Breast epithelium (tissue), 4 donors: ENCODE data around the gene CDH4. TPM values are rescaled to one million over a fixed set of nuclear protein-coding genes. Genes with fewer than 3 reads are reported as not detected.

Source experiments
- DNase-seq, 2 donors: peaks; one replicate each; pipeline ENCODE4 v3.0.0-alpha.2; 2019; ENCODE audit warnings: low spot score in 2 of 2
- H3K27ac ChIP-seq, 2 donors: fragments of 200-600 bp; sonication (generic) in 1 of 2; one replicate each; pipeline ENCODE4 v1.5.1; 2016 to 2019; ENCODE audit warnings: mild to moderate bottlenecking in 1 of 2
- H3K27me3 ChIP-seq, 2 donors: fragments of 200-600 bp; sonication (generic) in 1 of 2; one replicate each; pipeline versions ENCODE4 v1.5.1 to v1.6.0; 2017 to 2019; ENCODE audit warnings: control low read depth in 1 of 2, mild to moderate bottlenecking in 1 of 2
- H3K36me3 ChIP-seq: fragments of 200-600 bp; one replicate; pipeline ENCODE4 v1.5.1; 2019
- H3K4me1 ChIP-seq, 2 donors: fragments of 200-600 bp; sonication (generic); one replicate each; pipeline ENCODE4 v1.5.1; 2016 to 2019; ENCODE audit warnings: control low read depth in 1 of 2
- H3K4me3 ChIP-seq, 3 donors: fragments of 200-600 bp; sonication (generic); 1 replicate in 2 of 3; 2 replicates in 1 of 3; pipeline ENCODE4 v1.5.1; 2016 to 2019; ENCODE audit warnings: mild to moderate bottlenecking in 3 of 3, moderate library complexity in 2 of 3
- H3K9me3 ChIP-seq, 2 donors: fragments of 200-600 bp; sonication (generic) in 1 of 2; one replicate each; pipeline ENCODE4 v1.5.1; 2016 to 2019; ENCODE audit warnings: control low read depth in 1 of 2
- POLR2A ChIP-seq: fragments of 450-650 bp; IDR thresholded peaks from one replicate; pipeline ENCODE4 v1.6.1; 2016; ENCODE audit warnings: antibody characterized with exemption, mild to moderate bottlenecking, moderate library complexity
- POLR2AphosphoS5 ChIP-seq, 3 donors: sonication (generic); formaldehyde crosslinking; IDR thresholded peaks; one replicate each; pipeline ENCODE4 v1.6.1; 2017; ENCODE audit warnings: antibody characterized with exemption in 3 of 3
- intact Hi-C: fragments of 100-400 bp; cut with DNase I; formaldehyde crosslinking; loops from one replicate; pipeline ENCODE4 v1.15.1; 2023; ENCODE audit warnings: low total_unique reads
- total RNA-seq, 3 donors: library from RNA; depleted of rRNA; stranded (reverse); fragments of >200 nt; gene quantifications; one replicate each; pipeline ENCODE4 v1.1.0, GENCODE V29; 2016
- TF ChIP-seq, protein P1 (sequence below), 3 donors: fragments of 450-650 bp; IDR thresholded peaks; one replicate each; pipeline ENCODE4 v1.5.1; 2016 to 2017; ENCODE audit warnings: antibody characterized with exemption in 3 of 3, mild to moderate bottlenecking in 3 of 3, moderate library complexity in 3 of 3

The CDH4 gene
- total RNA-seq, 3 donors from 2014 or later, result under 0.01 TPM; not detected in 2

DNA sequence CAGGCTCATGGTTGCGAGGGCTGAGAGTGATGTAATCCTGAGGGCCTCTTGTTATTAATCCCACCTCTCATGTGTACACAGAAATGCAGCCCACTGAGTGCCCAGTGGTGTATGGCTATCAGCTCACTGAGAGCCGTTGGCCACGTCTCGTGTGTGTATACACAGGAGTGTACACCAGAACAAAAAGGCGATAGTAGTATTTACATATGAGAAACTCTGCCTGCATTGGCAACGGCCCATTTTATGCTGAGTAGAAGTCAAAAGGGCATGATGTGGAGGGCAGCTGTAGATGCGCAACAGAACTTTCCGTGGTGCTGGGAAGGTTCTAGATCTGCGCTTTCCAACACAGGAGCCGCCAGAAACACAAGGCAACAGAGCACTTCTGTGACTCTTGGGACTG lies 28.9 kb upstream of the CDH4 start:
- H3K36me3 ChIP-seq, result no peaks in the 10 kb centered on the region
- no peak overlapping the region for H3K4me3 ChIP-seq
- DNase-seq, result no peak
- H3K9me3 ChIP-seq, result no peaks in the 10 kb centered on the region
- TF ChIP-seq POLR2A, result no peak
- TF ChIP-seq, protein P1, sequence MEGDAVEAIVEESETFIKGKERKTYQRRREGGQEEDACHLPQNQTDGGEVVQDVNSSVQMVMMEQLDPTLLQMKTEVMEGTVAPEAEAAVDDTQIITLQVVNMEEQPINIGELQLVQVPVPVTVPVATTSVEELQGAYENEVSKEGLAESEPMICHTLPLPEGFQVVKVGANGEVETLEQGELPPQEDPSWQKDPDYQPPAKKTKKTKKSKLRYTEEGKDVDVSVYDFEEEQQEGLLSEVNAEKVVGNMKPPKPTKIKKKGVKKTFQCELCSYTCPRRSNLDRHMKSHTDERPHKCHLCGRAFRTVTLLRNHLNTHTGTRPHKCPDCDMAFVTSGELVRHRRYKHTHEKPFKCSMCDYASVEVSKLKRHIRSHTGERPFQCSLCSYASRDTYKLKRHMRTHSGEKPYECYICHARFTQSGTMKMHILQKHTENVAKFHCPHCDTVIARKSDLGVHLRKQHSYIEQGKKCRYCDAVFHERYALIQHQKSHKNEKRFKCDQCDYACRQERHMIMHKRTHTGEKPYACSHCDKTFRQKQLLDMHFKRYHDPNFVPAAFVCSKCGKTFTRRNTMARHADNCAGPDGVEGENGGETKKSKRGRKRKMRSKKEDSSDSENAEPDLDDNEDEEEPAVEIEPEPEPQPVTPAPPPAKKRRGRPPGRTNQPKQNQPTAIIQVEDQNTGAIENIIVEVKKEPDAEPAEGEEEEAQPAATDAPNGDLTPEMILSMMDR (IDR thresholded peaks at IDR 0.05), result no peak
- TF ChIP-seq POLR2AphosphoS5 (IDR thresholded peaks at IDR 0.05), result no peak
- intact Hi-C loops, result no loop called here
- no peak overlapping the region for H3K27ac ChIP-seq
- H3K27me3 ChIP-seq, result peaks cover 0 to 8% of the 10 kb centered on the region in 2 donors
- H3K4me1 ChIP-seq, result no peaks in the 10 kb centered on the region

DNA sequence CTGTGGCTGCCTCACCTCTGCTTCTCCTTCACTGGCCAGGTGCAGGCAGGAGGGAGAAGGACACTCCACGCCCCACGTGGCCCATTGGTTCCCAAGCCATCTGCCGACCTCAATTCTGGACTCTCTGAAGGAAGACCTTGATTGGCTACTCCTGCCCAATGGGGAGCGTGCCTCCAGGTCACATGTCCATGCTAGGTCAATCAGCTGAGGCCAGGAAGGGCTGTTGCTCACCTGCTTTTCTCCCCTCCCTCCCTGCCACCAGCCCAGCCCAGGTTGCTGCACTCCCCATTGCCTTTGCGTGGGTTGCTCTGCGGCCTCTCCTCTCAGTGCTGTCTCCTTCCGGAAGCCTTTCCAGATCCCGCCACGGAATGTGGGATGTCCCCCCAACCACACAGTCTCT lies 21.9 kb upstream of the CDH4 start:
- intact Hi-C loops, result no loop called here
- Histone ChIP-seq H3K36me3 (no peaks in the 10 kb centered on the region), H3K9me3 (peaks cover 4 to 11% of the 10 kb centered on the region in 2 donors)

DNA sequence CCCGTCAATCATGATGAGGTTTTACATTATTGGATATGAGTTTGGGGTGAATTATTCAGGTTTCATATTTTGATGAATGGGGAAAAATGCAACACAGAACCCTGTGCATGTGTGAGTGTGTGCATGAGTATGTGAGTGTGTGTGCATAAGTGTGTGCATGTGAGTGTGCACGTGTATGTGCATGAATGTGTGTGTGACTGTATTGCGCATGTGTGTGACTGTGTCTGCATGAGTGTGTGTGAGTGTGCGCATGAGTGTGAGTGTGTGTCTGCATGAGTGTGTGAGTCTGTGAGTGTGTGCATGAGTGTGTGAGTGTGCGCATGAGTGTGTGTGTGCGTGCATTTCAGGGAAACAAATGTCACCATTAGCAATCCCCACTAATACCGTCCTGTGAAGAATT lies 18.5 kb upstream of the CDH4 start:
- Histone ChIP-seq H3K27ac (no peak overlapping the region), H3K4me3 (no peak overlapping the region), H3K27me3 (peaks cover 0 to 14% of the 10 kb centered on the region in 2 donors), H3K4me1 (no peaks in the 10 kb centered on the region), H3K9me3 (peaks cover 4 to 11% of the 10 kb centered on the region in 2 donors), H3K36me3 (no peaks in the 10 kb centered on the region)
- intact Hi-C loops, result no loop called here
- TF ChIP-seq POLR2AphosphoS5 (IDR thresholded peaks at IDR 0.05), result no peak
- TF ChIP-seq, protein P1 (IDR thresholded peaks at IDR 0.05), result no peak
- no peak for TF ChIP-seq POLR2A
- no peak for DNase-seq

More for the DNA sequence above, 21.9 kb upstream of the CDH4 start:
- TF ChIP-seq POLR2AphosphoS5 (IDR thresholded peaks at IDR 0.05) (no peak), POLR2A (no peak)
- TF ChIP-seq, protein P1 (IDR thresholded peaks at IDR 0.05), result no peak
- DNase-seq, result no peak
- Histone ChIP-seq H3K27ac (no peak overlapping the region), H3K27me3 (peaks cover 0 to 2% of the 10 kb centered on the region in 2 donors), H3K4me1 (no peaks in the 10 kb centered on the region), H3K4me3 (no peak overlapping the region)

DNA sequence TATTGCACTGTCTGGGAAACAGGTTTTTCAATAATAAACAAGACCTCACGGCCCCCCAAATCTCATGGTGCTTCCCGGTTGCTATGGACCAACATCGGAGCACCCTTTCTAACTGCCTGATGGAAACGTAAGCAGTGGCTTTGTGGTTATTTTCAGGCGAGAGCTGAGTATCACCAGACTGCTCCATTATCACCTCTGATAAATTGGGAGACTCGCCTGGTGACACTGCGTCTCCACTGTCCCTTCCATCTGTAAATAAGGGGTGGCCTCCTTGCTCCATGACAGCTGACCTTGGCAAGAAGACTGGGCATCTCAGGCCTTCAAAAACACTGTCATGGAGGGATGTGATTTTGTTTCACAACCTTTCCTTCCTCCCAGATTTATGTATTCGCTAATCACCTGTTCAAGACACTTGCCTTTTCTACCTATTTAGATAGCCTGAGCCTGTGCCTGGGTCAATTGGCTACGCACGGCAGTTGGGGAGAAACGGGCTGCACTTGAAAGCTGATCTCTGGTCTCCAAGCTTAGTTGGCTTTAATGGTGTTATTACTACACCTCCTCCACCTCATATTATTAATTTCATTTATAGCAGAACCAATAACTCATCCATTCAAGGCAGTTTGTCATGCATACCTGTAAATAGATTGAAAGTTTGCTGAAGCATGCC lies 17.7 kb upstream of the CDH4 start:
- Histone ChIP-seq H3K9me3 (peaks cover 4 to 11% of the 10 kb centered on the region in 2 donors), H3K27me3 (peaks cover 0 to 14% of the 10 kb centered on the region in 2 donors), H3K4me3 (no peak overlapping the region), H3K27ac (no peak overlapping the region), H3K4me1 (no peaks in the 10 kb centered on the region), H3K36me3 (no peaks in the 10 kb centered on the region)
- intact Hi-C loops, result no loop called here
- TF ChIP-seq POLR2A (no peak), POLR2AphosphoS5 (IDR thresholded peaks at IDR 0.05) (no peak)
- TF ChIP-seq, protein P1 (IDR thresholded peaks at IDR 0.05), result no peak
- DNase-seq, result no peak

DNA sequence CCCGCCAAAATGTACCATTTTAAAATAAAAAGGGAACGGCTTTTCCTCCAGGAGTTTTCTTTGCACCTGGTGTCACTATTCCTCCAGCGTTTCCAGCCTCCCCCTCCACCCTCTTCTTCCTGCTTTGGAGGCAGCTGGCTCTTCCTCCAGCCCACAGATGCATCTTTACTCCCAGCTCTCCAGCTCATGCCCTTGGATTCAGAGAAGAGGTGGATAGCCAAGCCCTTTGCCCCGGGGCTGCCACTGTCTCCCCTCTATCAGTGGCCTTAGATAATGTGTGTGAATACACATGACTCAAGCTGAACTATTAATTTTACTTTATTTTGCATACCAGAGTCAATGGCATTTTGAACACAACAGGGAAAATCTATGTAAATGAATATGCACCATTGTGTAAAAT lies 15.3 kb upstream of the CDH4 start:
- H3K4me1 ChIP-seq, result no peaks in the 10 kb centered on the region
- H3K36me3 ChIP-seq, result no peaks in the 10 kb centered on the region
- no peak for TF ChIP-seq POLR2A
- TF ChIP-seq POLR2AphosphoS5 (IDR thresholded peaks at IDR 0.05), result no peak
- TF ChIP-seq, protein P1 (IDR thresholded peaks at IDR 0.05), result no peak
- H3K27me3 ChIP-seq, result peaks cover 0 to 26% of the 10 kb centered on the region in 2 donors
- H3K27ac ChIP-seq, result no peak overlapping the region
- no peak overlapping the region for H3K4me3 ChIP-seq
- intact Hi-C loops, result no loop called here
- no peak for DNase-seq
- peaks cover 15 to 16% of the 10 kb centered on the region in 2 donors for H3K9me3 ChIP-seq
